GM12873 (cell line): ENCODE measurements around the gene KISS1R.

Experiments used
- CTCF ChIP-seq: IDR thresholded peaks from 2 replicates; pipeline ENCODE4 v1.5.1; 2012; ENCODE audit warnings: low read depth, mild to moderate bottlenecking, moderate library complexity, low read length, control low read depth; ENCODE audit not compliant: insufficient read depth; ENCODE audit errors: missing control alignments

KISS1R gene

DNA sequence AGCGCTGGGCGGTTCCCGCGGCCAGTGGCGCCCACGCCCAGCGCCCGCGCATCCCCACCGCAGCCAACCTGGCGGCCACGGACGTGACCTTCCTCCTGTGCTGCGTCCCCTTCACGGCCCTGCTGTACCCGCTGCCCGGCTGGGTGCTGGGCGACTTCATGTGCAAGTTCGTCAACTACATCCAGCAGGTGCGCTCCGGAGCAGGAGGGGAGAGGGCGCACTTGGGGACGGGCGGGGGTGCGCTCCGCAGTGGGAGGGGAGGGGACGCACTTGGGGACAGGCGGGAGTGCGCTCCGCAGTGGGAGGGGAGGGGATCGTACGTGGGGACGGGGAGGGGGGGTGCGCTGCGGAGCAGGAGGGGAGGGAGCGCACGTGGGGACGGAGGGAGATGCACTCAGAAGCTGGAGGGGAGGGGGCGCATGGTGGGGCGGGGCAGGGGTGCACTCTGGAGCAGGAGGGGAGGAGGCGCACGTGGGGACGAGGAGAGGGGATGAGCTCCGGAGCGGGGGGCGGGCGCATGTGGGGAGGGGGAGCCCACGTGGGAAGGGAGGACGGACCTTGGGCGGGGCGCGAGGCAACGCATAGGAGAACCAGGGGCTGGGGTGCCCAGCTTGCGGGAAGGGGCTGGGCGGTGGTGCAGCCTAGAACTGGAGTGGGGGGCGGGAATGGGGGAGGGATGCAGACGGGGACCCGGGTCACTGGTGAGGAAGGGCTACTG is 1.5 kb downstream of the KISS1R start:
- no peak for TF ChIP-seq CTCF

DNA sequence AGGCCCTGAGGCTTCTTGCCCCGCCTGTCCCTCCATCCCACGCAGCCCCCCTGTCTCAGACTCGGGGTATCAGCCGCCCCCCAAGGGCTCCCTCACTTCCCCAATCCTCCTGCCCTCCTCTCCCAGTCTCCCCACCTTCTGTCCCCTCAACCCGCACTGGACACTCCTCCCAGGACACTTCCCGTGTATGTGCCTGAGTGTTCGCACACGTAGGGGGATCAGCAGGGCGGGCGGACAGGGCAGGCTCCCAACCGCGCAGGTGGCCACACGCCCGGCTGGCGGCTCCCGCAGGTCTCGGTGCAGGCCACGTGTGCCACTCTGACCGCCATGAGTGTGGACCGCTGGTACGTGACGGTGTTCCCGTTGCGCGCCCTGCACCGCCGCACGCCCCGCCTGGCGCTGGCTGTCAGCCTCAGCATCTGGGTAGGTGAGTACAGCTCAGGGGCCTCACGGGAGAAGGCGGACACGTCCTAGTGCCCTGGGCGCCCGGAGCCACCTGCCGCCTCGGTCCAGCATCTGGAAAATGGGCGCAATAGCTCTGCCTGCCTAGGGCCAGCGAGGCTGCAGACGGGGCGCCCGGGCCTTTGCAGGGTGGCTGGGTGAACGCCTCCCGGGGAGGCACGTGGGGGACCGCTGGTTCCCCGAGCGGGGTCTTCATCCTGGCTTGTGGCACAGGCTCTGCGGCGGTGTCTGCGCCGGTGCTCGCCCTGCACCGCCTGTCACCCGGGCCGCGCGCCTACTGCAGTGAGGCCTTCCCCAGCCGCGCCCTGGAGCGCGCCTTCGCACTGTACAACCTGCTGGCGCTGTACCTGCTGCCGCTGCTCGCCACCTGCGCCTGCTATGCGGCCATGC is 2.3 kb downstream of the KISS1R start:
- TF ChIP-seq CTCF, result no peak

DNA sequence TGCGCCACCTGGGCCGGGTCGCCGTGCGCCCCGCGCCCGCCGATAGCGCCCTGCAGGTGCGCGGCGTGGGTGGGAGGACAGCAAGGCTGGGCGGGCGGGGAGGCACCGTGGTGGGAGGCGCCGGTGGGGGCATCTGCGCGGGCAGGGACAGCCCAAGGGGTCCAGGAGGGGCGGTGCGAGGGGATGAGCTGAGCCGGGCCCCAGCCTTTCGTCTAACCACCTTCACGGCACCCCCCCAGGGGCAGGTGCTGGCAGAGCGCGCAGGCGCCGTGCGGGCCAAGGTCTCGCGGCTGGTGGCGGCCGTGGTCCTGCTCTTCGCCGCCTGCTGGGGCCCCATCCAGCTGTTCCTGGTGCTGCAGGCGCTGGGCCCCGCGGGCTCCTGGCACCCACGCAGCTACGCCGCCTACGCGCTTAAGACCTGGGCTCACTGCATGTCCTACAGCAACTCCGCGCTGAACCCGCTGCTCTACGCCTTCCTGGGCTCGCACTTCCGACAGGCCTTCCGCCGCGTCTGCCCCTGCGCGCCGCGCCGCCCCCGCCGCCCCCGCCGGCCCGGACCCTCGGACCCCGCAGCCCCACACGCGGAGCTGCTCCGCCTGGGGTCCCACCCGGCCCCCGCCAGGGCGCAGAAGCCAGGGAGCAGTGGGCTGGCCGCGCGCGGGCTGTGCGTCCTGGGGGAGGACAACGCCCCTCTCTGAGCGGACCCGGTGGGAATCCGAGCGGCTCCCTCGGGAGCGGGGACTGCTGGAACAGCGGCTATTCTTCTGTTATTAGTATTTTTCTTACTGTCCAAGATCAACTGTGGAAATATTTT is 3.1 kb downstream of the KISS1R start:
- peak; percentile 5 for TF ChIP-seq CTCF

- TF ChIP-seq CTCF, result no peak
Observed at GRCh38 chr19:924553-925086, 7.5 kb downstream of the KISS1R start.

GRCh38 chr19:925087-925525 is 8.0 kb downstream of the KISS1R start:
- no peak for TF ChIP-seq CTCF

DNA sequence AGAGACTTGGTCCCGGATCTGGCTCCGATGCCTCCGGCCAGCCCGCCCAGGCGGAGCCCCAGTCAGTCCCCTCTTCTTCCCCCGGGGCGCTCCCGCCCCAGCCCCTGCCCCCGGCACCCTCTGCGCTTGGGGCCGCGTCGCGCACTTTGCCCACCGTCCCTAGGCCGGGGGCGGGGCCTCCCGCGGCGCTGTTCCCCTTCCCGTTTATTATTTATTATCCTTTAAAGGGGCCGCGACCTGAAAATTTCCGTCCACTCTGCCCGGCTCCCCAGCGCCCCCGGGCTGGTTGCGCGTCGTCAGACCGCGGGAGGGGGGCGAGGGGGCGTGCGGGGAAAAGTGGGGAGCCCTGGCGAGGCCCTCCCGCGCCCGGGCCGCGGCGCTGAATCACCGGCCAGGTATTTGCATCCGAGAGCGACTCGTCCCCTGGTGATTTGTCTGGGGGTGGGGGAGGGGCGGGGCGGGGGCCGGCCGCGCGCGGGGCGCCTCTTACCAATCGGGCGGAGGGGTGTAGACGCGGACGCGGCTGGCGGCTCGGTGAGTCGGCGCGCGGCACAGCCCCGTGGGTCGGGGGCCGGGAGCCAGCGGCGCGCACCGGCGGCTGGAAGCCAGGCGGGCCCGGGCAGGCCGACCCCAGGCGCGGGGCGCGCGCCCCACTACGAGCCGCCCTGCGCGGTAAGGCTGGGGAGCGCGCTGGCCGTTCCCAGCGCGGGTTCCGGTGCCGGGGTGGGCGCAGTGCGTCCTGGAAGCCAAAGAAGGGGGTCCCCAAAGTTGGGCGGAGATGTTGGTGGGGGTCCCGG is 8.6 kb downstream of the KISS1R start, which contains the start of gene ARID3A:
ARID3A (plus strand) TSS at position 510 of the 797 bp plus-strand sequence. CDS start 3,494 bp downstream, outside the sequence.
- no peak for TF ChIP-seq CTCF
